SIG-M5 treated with dmso at 0.1 percent for 504 hours (cell line): Measurements from ENCODE around the gene ZDHHC4.

ENCODE experiments used
- DNase-seq: peaks from one replicate; lab custom pipeline; 2025; ENCODE audit not compliant: unreplicated experiment; lab: John Stamatoyannopoulos, UW

Gene ZDHHC4

DNA sequence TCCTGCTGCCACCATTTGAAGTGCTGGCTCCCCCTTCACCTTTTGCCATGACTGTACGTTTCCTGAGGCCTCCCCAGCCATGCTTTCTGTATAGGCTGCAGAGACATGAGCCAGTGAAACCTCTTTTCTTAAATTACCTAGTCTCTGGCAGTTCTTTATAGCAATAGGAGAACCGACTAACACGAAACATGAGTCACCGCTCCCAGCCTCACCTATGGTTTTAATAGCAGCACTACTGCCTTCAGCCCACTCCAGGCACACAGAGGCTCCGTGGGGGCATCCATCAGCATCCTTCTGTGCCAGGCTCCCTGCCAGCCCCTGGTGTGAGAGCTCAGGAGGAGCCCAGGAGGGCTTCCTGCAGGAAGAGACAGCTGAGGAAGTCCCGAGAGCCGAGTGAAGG is 54.4 kb downstream of the ZDHHC4 start:
- no peak for DNase-seq

DNA sequence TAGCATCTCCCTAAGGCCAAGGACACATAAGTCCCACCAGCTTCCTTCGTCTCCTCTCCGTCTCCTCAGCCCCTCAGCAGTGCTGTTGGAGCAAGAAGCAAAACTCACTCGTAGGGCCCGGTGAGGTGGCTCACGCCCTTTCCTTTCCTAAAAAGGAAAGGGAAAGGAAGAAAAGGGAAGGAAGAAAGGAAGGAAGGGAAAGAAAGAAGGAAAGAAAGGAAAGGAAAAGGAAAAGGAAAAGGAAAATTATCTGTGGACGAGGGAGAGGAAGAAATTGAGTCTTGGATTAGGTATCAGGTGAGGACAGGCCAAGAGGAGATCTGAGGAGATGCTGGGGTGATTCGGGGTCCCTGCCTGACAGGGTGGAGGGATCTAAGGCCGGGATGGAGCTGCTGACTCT is 56.8 kb downstream of the ZDHHC4 start:
- no peak for DNase-seq

DNA sequence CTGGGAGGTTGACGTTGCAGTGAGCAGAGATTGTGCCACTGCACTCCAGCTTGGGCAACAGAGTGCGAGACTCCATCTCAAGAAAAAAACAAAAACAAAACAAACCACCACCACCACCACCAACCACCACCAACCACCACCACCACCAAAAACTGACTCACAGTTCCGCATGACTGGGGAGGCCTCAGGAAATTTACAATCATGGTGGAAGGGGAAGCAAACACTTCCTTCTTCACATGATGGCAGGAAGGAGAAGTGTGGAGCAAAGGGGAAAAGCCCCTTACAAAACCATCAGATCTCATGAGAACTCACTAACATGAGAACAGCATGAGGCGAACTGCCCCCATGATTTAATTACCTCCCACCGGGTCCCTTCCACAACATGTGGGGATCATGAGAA is 57.7 kb downstream of the ZDHHC4 start:
- DNase-seq: peak; percentile 34

DNA sequence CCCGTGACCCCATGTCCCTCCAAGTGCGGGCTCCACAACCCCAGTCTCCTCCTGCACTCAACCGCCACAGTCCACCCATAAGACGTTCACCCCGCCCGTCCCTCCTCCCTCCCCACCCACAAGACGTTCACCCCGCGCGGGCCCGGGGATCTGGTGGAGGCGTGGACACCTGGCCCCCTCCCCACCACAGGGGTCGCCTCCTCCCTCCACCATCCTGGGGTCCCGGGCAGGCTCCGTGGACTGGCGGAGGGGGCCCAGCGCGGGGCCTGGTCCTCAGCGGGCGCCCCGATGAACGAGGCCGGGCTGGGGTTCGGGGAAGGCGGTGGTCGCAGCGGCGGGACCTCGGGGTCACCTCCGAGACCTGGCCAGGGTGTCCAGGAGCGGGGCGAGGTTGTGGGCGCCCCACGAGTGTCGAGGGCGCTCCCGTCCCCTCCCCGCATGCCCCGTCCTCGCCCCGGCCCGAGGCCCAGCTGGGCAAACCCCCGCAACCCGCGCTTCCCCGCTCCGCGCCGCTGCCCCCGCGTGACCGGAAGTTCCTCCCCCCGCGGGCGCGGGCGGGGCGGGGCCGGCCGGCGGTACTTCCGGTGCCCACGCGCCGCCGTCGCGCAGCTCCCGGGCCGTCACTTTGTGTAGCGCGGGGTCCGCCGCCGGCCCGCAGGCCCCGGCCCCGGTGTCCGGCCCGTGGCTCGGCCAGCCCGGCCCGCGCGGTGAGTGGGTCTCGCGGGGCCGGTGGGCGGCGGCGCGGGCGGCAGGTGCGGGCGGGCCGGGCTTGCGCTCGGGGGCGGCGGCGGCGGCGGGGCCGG is 59.7 kb downstream of the ZDHHC4 start, which contains the start of gene ZNF316:
Gene ZNF316 (plus strand): TSS at position 578 of the 803 bp plus-strand sequence. CDS start 5,092 bp downstream, outside the sequence.
- DNase-seq: peak; percentile 32

GRCh38 chr7:6637544-6638229 is 60.4 kb downstream of the ZDHHC4 start:
- DNase-seq: peak; percentile 48
